Muscle of back (tissue), 11 donors: ENCODE data around the gene CNTN1. TPM values are rescaled to one million over a fixed set of nuclear protein-coding genes. Genes with fewer than 3 reads are reported as not detected.
A peak's percentile ranks its signal among the peaks of the same experiment; 100 is the strongest.

ENCODE experiments used
- DNase-seq, 3 donors: peaks; one replicate each; pipeline versions ENCODE4 v3.0.0 to v3.0.0-alpha.2; 2013
- polyA plus RNA-seq, 10 donors: library from polyadenylated mRNA; unstranded; fragments of 120-200 nt; gene quantifications; one replicate each; pipeline ENCODE4 v1.2.1, GENCODE V29; 2013; ENCODE audit not compliant: insufficient read length in 10 of 10

CNTN1 gene
- polyA plus RNA-seq, 10 donors = 3.2 to 38.2 (median 12.7) TPM

DNA sequence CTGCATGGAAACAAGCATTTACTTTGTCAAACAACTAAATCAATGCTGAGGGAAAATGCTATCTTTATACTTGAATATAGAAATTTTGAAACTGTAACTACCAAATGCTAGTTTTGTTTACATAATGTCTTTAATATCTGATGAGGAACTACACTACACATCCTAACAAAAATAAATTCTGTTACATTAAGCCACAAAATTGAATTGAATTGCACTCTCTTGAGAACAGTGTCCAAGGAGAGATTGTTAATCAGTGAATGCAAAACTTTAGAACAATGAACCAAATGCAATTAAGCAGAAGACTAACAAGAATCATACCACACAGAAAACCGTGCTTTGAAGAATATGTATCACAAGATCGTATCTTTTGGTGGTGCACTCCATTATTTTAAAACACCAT is 141.6 kb downstream of the CNTN1 start:
- no peak for DNase-seq

DNA sequence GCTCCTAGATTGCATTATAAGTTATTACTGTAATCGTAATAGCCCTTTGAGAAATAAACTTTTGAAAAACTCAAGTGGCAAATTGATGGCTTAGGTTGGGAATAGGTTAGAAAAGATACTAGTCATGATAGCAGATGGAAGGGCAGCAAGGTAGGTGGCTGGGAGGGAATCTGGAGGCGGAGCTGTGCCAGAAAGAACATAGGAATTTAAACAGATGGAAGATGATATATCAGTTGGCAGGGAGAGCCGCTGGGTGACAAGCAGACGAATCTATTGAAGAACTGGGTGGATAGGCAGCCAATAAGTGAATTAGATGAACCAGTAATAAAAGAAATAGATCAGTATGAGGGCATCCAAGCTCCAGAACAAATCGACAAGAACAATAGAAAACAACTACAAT is 142.1 kb downstream of the CNTN1 start:
- DNase-seq = no peak

DNA sequence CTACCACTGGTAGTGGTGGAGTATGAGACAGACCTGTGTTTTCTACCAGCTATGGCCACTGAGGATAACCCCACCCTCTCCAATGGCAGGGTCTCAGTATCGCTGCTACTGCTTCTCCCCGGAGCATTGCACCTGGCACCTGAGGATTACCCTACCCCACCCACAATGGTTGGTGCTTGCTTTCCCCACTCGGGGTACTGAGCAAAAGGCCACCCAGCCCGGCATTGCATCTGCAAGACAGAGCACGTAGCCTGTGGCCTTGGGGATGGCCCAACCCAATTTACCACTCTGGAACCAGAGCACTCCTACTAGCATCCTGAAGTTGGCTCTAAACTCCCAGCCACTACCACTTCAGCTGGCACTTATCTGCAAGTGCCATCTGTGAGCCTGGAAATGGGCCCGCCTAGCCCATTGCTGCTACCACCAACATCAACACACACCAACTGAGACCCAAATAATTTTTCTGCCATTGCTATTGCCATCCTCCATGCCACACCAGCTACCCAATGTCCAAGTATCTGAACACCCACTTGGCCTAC is 145.7 kb downstream of the CNTN1 start:
- DNase-seq = no peak

DNA sequence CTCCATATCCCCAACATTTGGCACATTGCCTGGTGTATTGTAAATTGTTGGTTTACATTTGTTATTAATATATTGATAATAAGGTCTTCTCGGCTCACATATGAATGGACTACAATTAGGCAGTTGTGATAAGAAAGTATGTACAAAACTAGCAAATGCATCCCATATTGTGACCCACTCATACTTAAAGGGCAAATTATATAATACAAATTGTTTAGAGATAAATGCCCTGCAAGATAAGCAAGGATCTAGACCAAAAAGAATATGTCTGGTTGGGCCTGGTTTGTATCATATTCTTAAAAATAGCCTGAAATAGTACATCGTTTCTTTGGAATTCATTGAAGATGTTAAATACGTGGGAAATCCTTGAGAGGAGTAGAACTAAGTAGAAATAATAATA is 151.3 kb downstream of the CNTN1 start:
- no peak for DNase-seq

DNA sequence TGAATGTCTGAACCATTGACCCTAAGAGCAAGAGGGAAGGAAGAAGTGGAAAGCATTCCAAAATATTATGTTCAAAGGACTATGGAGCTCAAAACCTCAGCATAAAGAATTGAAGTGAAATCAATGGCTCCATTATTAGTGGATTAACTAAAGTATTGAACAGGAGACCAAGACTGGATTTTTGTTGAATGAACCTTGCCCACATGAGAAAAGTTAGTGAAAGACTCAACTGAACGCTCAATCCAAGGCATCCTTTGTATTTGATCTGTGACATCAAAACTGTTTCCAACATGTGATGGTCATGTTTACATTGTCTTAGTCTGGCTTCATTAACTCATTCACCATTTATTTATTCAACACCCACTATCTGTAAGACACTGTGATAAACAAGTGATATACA is 161.0 kb downstream of the CNTN1 start:
- DNase-seq = no peak

DNA sequence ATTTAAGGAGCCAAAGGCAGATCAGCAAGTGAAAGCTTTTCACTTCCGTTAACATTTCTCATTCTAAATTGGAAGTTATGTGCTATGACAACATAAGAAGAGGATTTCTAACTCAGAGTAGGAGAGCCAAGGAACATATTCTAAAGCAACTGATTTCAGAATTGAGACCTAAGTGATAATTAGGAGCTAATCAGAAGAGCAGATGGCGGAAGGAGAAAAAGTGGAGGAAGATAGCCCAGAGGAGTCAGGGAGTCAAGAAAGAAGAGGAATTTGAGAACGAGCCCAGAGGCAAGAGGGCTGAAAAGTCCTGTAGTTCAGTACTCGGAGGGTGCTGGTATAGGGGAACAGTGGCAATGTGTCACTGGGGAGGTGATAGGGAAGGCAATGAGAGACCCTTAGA is 162.4 kb downstream of the CNTN1 start:
- no peak for DNase-seq

DNA sequence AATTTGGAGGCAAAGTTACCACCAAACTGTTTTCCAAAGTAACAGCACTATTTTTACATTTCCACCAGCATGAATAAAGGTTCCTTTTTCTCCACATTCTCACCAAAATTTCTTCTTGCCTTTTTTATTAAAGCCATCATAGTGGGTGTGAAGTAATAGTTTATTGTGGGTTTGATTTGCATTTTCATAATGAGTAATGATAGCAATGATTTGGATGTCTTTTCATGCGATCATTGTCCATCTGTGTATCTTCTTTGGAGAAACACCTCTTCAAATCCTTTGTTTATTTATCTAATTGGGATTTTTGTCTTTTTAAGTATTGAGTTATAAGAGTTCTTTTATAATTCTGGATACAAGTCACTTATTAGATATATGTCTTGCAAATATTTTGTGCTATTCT is 172.7 kb downstream of the CNTN1 start:
- no peak for DNase-seq

DNA sequence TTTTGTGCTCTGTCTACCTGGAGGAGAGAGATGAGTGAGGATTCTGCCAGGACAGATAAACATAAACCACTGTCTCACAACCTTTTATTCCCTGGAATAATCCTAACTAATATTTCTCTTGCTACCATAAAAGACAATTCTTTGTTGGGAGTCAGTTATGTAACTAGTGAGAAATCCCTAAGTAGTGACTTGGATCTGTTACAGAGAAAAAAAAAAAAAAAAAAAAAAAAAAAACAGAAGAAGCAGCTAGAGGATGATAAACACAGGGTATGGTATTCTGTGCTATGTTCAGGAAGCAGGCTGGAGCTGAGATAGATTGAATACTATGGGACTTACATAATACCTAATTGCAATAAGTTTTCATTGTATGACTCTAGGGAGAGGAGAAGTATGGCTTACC is 178.7 kb downstream of the CNTN1 start:
- DNase-seq = no peak

DNA sequence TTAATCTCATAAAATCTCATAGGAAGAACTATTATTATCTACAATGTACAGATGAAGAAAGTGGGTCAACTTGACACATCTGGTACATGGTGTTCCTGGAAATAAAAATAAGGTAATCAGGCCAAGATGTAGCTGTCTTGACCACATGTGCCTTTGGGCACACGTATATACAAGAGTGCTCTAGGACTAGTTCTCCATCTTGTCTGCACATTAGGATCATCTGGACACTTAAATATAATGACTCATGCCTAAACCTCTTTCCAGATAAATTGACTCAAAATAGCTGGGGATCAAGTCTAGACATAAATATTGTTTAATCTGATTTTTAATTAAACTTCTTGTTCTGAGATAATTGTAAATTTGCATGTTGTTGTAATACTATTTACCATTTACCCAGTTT is 182.6 kb downstream of the CNTN1 start:
- DNase-seq = no peak

DNA sequence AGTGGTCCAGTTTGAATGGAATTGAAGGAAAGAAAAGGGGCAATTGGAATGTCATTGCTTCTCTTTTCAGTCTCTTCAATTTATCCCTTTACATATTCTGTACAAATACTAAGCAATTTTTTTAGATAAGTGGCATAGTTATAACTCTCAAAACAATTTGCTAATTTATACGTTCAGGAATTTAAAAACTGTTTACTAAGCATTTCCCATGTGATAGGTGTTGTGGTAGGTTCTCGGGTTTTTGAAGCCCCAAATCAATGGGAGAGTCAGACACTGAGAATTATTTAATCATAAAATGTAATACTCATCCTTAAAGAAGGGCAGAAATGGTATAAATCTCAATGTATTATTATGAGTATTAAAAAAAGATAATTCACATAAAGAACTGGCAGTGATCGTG is 197.1 kb downstream of the CNTN1 start:
- DNase-seq = no peak

DNA sequence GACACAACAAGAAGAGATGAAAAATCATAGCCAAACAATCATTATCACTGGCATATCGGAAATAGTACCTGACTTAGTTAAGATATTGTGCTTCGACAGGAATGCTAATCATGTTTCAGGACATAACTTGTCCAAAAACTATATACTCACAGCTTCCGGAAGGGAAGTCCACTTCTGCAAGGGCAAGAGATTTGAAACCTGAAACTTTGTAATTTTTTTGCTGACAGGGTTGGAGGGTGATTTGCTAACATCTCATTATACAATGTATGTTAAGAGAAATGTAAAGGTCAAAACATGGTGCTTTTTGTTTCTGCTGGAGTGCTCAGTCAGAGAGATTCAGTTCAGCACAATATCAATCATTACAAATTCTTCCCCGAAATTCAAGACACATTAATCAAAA is 200.3 kb downstream of the CNTN1 start:
- DNase-seq = no peak

DNA sequence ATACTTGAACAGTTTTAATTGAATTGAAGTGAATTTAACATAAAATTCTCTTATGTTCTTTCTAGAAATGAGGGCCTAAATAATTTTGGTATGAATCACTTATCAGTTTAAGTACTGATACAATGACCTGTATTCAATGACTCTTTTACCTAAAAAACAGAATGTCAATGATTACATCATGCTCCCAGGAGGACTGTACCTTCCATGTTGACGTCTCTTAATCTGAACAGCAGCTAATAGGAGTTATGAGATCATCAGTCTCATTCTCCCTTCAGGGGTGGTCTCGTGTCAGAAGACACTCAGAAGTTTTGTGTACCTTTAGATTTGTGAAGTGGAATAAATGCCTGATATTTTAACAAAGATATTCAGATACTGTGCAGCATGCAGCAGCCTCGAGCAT is 206.3 kb downstream of the CNTN1 start:
- DNase-seq = peak in 1 of 3 donors; percentile 20

DNA sequence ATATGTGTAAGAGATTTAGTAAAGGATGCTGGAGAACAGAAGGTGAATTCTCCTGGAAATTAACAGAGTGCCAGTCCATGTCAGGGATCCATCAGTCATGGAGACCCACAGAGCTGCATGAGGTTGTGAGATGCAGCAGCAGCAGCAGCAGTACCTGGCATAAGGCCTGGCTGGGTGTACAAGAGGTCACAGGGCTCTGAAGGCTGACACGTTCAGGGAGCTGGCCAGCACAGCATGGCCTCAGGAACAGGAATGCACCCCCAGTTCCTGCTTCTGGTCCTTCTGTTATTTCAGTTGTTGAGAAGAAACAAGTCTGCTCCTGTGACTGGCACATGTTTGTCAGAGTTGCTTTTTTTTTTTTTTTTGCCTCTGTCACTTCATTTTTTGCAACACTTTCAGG is 210.8 kb downstream of the CNTN1 start:
- DNase-seq = no peak

DNA sequence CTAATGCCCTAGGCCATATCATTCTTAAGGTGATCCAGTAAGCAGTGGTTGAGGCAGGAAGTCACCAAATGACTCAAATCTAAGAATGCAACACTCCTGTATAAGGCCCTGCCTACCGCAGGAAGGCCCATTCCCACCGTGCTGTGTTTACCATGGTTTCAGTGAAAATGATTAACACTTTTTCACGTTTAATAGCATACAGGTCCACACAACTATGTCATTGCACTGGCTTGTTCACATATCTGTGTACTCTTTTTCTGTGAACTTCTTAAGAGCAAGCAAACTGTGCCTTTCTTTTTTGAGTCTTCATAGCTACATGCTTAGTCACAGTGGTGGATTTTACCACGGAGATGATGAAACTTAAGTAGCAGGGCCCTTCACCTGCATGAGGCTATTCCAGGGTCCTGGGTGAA is 214.9 kb downstream of the CNTN1 start:
- DNase-seq = no peak

DNA sequence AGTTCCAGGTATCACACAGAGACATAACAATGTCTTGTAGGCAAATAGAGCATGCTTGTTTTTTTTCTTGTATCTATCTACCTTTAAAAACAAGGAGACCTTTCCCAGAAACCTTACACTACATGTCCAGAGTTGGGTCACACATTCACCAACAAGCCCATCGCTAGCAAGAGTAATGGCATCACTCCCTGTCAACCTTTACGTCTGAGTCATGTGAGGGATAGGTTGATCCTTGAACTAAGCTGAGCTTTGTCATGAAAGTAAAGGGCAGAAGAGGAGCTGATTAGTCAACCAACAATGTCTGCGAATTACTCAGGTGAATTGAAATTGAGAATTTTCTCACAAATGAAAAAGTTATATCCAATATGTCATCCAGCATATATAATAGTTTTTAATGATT is 219.4 kb downstream of the CNTN1 start:
- no peak for DNase-seq

DNA sequence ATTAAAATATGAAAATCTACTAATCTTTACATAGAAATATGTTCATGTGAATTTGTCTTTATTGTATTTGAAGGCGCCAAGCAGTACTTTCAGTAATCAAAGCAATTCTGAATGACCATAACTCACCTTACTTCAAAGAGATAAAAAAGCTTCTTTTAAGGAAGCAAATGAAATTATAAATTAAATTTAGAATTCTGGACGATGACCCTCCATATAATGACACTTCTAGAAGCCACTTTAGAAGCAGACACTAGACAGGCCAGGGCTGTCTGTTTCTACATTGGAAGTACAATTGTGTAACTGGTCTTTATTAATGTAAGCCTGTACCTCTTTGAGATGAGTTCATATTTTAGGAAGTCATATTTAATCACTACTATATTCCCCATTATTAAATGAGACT is 222.9 kb downstream of the CNTN1 start:
- DNase-seq = no peak

DNA sequence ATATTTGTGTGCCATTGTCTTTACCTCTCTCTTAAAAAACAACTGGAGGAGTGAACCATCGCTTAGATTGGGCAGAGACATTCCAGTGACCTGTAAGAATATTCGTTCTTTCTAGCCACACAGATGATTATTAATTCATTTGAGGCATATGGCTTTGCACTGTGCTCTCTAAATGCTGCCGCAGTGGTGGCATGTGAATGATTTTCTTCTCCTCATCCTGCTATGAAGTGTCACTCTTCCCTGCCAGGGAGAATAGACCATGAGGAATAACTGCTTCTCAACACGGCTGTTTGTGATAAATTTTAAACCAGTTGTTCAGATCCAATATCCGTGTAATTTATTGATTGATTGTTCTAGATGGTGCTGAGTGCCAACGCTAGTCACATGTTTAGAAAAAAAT is 225.3 kb downstream of the CNTN1 start:
- DNase-seq = no peak

DNA sequence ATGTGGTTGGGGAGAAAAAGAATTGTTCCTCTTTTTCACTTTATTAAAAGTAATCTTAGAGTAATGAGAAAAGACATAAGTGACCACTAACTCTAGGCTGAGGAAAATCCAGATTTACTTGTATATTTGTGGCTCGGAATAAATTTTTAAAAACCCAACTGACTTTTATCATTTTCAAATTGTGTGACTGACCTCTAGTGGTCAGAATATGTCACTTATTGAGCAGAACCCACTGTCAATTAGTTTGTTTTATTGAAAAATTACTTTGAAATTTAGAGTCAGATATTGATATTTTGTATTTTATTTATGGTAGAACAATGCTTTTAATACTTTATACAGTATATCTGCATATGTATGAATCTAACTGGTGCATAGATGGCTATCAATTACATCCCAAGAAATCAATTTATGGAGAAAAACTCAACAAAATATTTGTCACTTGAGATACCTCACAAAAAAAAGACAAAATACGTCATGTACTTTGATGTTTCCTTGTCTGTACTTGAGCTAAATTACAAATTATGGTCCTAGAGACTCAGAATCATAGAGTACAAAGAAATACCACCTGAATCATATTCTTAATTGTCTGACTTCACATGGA is 229.4 kb downstream of the CNTN1 start:
- peak in 2 of 3 donors; percentile 20 to 29 for DNase-seq

DNA sequence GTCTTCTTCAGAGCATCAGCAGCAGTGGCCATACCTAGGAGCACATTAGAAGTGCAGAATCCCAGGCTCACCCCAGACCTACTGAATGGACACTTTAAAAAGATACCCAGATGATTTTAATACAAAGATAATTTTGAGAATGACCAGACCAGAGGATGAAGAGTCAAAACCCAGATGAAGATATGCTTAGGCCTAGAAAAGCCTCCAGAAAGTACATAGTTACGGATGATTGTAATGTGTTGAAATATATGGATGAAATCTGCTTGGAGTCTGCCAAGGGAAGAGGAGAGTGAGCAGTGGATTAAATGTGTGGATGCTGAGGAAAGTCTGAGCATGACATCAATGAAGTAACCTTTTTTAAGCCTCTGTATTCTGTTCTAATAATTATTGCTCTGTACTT is 245.7 kb downstream of the CNTN1 start:
- DNase-seq = no peak

DNA sequence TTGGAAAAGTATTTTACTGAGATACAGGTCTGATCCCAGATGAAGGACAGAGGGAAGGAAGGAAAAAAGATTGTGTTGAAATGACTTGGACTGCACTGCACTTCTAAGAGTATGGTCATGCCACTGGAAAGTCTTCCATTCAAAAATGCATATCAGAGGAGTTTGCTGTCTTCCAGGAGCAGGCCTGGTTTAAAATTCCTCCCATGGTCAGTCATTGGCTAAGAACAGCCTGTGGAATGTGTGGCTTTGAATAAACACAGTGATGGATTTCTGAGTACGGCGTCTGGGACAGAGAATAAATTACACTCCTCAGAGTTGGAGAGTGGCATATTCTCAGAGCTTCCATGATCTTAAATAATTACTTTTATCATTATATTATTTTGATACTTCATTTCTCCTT is 250.1 kb downstream of the CNTN1 start:
- no peak for DNase-seq

DNA sequence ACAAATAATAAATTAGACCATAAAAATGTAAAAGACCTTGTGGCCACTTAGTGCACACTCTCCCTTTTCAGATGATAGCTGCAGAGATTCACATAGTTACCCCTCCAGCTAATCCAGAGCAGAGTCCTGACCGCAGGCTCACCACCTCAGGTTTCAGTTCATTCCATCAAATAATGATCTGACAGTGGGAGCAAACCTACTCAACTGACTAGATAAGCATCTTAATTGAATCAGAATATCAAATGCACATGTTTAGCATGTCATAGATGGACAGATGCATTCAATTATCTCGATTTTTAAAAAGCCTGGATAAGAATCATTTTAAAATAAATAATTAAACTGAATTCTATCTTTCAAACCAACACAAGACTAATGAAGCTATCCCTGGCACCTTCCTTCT is 253.5 kb downstream of the CNTN1 start:
- no peak for DNase-seq

DNA sequence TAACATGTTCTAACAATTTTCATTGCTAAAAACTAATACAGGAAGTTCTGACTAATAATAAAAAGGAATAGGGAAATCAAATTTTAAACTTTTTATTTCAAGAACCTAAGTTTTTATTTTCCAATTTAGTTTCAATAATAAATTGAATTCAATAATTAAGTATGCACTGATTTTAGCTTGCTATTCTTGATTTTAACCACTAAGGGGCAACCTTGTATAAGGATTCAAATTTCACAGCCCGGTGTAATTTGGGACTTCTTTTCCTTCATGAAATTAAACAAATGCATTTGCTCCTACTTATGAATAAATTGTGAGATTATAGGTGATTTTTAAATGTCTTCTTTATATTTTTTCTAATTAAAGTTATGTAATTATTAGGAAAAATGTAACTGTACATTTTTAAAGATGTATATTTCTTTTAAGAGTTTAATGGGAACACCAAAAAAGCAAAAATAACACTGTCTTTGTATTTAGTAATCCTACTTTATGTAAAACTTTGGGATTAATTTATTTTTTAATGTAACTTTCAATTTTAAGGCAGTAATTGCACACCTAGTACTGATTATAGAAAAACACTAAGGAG is 254.5 kb downstream of the CNTN1 start:
- DNase-seq = peak in 2 of 3 donors; percentile 27 to 38

DNA sequence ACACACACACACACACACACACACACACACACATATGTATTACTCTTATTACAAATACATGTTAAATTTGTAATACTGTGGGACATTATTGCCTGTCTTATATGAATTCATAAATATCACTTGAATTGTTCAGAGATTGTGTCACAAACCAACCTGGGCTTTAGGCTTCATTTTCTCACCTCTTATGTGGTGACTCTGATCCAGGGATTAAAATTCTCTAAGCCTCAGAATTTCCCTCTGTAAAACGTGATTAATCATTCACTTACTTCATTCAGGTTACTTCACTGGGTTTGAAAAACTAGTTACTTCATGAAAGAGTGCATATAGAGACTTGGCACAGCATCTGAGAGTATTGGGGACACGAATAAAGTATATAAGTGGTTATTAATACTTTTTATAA is 255.6 kb downstream of the CNTN1 start:
- DNase-seq = peak in 1 of 3 donors; percentile 6

DNA sequence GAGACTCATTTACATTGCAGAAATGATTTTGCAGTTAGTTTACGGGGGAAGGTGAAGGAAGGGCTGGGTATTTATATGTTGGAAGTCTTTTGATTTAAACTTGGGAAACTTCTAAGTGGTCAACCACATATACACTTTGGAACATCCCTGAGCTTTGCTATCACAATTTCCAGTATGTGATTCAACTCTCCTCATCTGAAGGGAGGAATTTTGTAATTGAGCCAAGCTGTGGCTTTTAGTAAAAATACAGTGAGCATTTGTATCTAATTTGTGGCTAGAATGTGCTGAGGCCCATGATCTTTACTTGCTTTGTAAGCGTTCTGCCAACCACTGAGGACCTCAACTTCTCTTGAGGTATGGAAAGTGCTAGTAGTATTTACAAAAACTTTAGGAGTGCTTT is 260.8 kb downstream of the CNTN1 start:
- DNase-seq = peak in 1 of 3 donors; percentile 54
